SIG-M5 (cell line): Measurements from ENCODE around the gene MYCL.
"Not testable (repeated sequence)": the region's sequence is repeated elsewhere in the genome, so short reads cannot be mapped to it uniquely, and the experiment has no call there.

Experiments used
- DNase-seq: peaks from one replicate; lab custom pipeline; 2025; lab: John Stamatoyannopoulos, UW

MYCL gene

DNA sequence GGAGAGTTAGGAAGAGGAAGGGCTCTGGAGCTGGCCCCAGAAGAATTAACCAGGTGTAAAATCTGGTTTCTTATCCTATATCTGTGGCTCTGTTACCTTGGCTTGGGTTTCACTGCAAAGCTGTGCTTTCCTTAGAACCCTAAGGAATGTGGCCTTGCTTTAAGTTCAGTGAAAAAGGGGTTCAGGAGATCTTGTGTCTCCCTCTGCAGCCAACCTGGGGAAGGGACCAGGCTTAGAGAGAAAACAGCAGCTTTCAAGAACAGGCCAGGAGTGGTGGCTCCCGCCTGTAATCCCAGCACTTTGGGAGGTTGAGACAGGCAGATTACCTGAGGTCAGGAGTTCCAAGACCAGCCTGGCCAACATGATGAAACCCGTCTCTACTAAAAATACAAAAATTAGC is 16.1 kb upstream of the MYCL start:
- no peak for DNase-seq

DNA sequence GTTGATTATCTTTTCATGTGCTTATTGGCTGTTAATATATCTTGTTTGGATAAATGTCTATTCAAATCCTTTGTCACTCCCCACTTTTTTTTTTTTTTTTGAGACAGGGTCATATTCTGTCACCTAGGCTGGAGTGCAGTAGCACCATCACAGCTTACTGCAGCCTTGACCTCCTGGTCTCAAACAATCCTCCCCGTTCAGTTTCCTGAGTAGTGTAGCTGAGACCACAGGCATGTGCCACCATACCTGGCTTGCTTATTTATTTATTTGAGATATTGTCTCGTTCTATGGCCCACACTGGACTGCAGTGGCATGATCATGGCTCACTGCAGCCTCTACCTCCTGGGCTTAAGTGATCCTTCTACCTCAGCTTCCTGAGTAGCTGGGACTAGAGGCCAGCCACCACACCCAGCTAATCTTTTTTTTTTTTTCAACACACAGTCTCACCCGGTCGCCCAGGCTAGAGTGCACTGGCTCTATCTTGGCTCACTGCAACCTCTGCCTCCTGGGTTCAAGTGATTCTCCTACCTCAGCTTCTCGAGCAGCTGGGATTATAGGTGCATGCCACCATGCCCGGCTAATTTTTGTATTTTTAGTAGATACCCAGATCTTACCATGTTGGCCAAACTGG is 13.9 kb upstream of the MYCL start:
- no peak for DNase-seq

DNA sequence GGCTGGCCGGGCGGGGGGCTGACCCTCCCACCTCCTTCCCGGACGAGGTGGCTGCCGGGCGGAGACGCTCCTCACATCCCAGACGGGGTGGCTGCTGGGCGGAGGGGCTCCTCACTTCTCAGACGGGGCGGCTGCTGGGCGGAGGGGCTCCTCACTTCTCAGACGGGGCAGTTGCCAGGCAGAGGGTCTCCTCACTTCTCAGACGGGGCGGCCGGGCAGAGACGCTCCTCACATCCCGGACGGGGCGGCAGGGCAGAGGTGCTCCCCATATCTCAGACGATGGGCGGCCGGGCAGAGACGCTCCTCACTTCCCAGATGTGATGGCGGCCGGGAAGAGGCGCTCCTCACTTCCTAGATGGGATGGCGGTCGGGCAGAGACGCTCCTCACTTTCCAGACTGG is 11.4 kb upstream of the MYCL start:
- not testable (repeated sequence) for DNase-seq

DNA sequence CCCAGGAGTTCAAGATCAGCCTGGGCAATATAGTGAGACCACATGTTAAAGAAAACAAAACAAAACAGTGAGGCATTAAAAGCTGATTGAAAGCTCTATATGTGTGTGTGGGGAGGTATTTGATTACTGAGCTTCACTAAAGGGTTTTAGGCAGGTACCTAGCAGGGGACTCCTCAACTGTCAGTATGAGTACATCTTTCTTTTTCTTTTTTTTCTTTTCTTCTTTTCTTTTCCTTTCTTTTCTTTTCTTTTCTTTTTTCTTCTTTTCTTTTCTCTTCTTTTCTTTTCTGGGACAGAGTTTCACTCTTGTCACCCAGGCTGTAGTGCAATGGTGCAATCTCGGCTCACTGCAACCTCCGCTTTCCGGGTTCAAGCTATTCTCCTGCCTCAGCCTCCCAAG is 8.5 kb upstream of the MYCL start:
- no peak for DNase-seq

DNA sequence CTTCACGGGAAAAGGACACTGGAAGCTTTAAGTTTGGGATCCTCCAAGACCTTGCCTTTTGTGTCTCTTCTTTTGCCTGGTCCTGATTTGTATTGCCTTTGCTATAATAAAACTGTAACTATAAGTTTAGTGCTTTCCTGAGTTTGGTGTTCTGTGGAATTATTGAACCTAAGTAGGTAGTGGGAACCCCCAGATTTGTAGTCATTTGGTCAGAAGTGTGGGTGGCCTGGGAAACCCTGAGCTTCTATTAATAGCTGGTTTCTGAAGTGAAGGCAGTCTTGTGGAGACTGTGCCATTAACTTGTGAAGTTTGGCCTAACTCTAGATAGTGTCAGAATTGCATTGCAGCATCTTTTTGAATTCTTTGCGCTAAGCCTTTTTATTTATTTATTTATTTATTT is 6.8 kb upstream of the MYCL start:
- DNase-seq, result no peak

DNA sequence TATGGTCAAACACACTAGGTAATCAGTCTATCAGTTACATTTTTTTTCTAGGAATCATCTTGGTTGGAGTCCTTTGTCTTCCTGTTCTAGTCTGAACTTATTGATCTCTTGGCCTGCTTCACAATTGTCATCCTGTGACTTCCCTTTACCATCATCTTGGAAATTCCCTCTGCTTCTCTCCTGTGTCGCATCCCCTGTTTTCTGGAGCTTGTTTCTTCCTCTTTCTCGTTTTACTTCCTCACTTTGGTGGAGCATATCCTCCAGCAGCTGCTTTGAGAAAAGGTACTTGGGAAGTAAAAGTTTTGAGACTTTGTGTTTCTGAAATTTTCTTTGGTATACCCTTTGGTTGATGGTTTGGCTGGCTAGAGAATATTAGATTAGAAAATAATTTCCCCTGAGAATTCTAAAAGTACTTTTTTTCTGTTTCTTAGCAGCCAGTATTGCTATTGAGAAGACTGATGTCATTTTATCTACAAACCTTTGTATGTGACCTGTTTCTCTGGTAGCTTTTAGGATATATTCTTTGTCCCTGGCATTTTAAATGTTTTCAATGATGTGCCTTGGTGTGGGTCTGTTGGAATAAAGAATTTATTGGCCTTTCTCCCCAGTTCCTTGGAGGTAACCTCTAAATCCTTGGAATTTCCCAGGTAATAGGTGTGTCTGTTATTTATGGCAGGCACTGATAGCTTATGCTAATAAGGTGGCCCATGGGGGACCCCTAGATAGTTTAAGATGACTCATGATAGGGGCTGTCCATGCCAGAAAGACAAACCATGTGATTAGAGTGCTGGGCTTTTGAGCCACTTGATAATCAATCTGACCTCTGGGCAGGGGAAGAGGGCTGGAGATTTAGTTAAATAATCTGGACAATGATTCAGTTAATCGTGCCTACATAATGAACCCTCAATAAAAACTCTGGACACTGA is 6.1 kb upstream of the MYCL start:
- DNase-seq, result no peak

DNA sequence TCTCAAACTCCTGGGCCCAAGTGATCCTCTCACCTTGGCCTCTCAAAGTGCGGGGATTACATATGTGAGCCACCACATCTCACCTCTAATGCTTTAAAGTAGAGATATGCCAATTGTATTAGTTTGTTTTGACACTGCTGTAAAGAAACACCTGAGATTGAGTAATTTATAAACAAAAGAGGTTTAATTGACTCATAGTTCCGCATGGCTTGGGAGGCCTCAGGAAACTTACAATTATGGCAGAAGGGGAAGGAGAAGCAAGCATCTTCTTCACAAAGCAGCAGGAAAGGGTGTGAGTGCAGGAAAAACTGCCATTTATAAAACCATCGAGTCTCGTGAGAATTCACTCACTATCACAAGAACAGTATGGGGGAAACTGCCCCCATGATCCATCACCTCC is 3.5 kb upstream of the MYCL start:
- DNase-seq, result no peak

DNA sequence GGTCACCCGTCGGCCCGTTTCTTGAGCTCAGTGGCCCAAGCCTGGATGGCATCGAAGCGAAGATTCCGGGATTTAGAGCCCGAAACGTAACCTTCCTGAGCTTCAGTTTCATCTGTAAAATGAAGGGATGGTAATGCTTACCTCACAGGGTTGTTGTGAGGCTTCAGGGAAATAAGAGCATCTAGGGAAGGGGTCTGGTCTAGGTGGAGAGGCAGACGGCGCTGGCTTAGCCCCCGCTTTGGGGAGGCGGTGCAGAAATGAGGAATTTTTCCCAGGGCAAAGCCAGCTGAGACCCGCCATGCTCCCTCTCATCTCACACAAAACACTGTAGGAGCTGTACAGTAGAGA is 717 bp upstream of the MYCL start:
- no peak for DNase-seq

DNA sequence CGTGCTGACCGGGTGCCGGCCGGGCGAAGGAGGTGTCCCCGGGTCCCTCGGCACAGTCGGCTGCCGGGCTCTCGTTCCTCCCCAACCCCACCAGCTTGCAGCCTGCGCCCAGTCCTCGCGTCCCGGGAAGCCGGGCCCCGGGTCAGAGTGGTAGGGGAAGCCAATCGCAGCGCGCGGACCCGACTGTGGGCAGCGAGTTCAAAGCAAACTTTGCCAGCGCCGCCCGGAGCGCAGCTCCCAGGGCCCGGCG is 328 bp downstream of the MYCL start:
- no peak for DNase-seq

DNA sequence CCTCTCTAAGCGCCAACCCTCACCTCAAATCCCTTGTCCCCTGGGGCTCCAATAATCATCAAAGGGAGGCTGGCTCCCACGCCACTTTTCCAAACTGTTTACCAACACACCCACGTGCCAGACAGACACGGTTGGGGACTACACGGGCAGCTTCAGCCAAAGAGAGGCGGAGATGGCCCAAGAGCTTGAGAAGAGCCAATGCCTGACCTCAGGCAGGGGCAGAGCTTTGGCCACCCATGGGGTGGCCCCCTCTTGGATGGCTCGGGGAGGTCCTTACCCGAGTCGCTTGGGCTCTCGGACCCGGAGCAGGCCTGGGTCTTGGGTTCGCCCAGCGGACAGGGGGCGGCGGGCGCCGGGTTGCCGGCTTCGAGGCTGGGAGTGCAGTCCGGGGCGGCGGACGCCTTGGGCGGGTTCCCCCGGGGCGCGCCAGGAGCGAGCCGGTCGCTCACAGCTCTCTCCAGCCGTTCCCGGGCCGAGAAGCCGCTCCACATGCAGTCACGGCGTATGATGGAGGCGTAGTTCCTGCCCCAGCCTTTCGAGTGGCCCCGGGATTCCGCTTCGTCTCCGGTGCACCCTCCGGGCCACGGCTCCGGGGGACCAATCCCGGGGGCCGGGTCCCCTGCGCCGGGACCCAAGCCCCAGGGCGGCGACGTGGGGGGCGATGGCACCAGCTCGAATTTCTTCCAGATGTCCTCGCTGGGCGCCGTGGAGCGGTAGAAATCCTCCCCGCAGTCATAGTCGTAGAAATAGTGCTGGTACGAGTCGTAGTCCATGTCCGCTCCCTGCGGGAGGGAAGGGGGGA is 854 bp downstream of the MYCL start:
- DNase-seq, result no peak

DNA sequence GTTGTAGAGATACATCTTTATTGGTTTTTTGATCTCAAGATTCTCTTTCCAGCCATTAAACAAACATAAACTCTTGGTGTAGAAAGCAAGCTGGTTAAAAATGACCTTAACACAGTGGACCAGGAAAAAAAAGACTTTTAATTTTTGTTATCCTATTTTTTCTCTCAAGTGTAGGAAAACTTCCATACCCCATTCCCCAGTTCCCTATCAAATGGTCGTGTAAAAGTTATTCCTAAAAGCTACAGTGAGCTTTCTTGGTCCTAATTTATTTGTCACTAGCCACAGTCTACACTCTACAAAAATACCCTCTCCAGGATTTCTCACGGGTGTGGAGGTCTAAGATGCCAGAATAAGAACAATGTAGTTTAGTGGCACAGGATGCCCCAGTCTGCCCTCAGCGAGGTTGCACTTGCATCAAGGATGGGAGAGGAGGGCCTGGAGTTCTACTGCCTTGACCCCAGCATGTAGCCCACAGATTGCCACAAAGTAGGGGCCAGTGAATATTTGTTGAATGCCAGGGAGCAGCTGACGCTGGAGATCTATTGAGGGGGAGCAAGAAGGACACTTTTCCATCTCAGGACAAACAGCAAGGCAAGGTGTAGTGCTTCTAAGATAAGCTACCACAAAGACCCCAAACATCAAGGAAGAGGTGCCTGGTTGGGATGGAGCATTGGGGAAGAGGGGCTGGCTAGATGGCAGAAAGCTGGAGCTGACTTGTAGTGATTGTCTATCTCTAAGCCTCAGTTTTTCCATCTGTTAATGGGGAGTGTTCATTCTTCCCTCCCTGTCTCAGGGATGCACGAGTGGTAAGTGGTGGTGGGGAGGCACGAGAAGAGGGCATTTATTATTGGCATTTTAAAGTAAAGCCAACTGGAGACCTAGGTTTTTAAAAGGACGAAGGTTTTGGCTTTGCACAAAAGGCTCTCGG is 1.8 kb downstream of the MYCL start:
- DNase-seq, result no peak

DNA sequence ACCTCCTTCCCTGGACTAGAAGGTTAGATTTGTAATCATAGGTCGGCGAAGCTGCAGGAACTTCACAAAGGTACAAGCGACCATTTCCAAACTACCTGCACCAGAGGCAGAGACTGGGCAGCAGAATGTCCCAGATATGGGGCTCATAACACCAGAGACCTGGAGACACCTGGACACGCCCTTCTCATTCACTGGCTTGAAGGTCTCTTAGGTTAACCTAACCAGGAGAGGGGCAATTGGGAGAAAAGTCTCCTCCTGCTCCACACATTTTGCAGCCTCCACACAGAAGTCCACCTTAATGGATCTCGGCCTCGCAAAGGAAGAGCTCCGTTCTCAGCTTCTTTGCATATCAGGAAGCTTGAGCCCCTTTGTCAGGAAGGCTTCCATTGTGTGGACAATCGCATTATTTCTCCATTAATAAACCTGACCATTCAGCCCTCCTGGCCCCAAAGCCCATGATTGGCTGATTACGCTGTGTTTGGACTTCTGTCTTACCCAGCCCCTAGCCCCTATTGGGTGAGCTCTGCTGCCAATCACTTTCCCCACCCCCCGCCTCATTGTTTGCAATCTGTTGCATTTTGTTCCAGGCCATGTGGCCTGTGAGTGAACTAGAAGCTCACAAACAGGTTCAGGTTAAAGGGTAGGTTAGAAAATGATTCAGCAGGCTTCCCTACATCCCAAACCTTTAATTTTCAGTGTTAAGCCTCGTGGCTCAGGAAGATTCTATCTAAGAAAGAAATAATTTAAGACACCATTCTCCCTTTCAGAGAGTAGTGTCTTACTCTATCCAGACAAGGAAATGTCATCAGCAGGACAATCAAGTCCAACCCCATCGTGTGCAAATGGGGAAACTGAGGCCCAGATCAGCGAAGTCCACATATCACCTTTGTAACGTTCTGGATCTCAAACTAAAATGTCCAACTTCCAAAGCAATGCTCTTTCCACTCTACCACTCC is 2.8 kb downstream of the MYCL start:
- no peak for DNase-seq

DNA sequence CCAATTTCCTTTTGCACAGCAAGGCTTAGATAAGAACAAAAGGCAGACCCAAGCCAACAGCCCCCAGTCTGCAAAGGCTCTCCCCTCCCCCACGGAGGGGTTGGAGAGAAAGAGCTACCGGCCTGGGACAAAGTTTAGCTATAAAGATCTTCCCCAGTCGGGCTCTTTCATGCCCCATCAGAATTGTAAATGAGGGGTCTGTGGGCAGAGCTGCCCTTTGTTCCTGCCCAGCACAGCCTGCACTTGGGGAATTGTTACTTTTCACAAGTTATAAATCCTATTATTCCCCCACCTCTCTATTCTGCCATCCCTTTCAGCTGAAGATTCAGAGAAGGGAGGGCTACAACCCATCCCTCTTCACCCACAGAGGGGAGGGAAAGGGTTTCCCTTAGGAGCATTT is 3.5 kb downstream of the MYCL start:
- no peak for DNase-seq

DNA sequence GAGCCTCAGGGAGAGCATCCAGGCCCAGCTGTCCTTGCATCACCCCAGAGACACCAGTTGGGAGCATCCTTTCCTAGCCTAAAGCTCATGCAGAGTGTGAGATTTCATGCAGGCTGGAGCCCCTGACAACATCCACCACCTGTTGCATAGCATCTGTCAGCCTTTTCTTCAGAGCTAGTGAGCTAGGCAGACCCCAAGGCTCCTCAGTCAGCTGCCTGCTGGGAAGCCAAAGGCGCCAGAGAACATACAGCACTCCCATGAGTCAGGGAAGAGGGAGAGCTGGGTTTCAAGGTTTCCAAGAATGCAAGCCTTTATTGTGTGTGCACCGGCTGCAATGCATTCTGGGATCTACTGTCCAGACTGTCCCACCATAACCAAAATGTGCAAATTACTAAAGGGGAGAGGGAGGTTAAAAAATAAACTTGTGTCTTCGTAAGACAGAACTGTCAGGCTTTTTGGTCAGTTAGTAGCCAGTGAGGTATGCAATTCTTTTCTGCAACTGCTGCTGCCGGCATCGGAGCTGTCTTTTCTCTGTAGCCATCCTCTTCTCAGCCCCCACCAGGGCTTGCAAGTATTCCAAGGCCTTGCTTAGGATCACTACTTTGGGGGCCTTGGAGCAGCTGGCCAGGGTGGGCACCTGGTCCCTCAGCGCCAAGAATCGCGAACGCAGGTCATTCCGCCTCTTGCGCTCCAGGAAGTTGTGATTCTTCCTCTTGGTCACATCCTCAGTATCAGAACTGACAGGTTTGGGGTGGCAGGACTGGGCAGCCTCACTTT is 4.6 kb downstream of the MYCL start:
- no peak for DNase-seq

DNA sequence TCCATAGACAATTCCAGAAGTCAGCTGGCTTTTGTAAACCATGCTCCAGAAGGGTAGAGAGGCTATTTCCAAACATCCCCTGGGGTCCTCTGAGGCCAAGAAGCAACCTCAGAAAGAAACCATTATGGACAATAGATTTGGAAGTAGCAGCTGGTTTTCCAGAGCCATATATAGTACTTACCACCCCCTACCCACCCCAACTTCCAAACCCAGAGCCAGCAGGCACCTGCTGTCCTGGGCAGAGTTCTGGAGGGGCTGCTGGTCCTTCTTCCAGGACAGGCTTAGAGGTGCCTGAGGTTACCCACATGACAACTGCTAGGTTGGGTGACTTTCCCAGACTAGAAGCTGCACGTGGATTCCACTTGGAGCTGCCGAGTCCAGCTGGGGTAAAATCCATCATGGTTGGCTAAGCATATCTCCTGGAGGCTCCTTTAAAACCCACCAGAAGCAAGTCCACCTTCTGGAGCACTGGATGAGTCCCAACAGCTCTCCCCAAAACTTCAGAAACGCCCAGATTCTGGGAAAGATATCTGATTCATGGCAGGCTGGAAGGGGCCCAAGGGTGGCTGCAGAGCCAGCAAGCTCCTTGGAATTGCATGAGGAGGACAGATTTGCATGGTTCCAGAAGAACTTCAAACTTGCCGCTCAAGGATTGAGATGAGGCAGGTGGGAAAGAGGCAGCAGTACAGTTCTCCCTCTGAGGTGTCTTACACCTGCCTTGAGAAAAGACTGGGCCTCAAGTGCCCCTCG is 5.8 kb downstream of the MYCL start:
- DNase-seq, result no peak

DNA sequence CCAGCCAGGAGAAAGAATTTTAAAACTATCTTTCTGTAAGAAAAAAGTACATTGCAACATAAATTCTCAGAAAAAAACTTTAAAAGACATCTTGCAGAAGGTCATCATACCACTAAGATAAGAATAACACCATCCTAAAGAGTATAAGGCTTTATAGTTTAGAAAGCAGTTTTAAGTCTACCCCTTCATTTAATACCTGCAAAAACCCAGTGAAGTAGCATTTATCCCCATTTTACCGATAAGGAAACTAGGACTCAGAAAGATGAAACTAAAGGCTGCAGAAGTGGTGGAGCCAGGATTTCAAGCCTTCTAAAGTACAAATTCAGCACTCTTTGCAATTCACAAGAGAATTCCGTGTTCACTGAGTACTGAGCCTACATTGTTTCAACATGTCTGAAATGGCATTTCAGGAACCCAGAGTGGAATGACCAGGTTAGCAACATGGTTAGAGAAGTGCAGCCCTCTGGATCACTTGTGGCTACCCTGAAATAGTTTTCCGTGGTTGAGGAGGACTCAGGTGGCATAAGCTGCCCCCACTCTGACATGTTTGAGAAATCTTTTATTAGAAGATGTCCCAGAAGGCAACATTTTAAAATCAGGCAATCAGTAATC is 6.7 kb downstream of the MYCL start:
- no peak for DNase-seq

DNA sequence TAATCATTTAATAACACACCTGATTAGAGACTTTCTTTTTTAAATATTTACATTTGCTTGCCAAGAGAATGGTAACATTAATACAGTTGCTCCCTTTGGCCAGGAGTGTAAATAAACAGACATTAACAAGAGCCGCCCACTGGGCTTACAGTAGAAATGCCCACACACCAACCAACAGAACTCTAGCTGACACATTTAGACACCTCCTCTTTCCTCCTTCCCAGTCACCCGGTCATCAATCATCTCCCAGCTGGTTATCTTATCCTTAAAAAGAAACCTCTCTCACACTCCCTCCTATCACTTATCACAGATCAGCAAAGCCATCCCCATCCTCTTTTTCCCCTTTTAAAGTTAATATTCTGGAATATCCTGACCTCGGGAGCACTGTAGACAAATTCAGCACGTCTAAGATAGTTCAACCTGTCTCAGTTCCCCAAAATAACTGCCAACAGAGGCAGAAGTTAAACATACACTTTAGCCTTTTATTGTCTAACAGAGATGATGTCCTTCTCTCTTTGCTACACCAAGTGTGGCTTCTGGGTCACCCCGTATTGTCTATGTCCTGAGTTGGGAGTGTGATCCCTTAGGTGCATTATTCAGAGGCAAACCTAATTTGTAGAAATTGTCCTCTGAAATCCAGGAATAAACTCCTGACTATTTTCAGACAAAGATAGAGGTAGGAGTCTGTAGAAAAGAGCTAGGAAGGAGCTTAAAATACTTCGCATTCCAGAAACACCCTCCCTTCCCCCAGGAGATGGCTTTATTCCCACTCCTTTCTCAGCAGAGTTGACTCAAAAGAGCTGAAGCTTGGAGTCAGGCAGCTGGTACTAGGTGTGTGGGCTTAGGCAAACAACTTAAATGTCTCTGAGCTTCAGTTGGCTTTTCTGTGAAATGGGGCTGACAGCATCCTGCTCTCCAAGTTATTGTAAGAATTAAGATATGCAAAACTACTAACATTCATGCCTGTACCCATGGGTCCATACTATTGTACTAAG is 8.8 kb downstream of the MYCL start:
- no peak for DNase-seq

DNA sequence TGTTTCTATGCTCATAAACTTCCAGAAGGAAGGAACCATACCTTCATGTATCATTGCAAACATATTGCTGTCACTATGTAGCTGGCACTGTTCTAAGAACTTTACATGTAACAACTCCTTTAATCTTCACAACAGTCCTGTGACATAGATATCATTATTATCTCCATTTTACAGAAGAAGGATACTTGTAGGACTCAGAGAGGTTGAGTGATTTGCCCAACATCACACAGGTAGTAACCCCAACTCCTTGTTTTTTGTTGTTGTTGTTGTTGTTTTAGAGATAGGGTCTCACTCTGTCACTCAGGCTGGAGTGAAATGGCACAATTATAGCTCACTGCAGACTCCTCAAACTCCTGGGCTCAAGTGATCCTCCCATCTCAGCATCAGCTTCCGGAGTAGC is 10.8 kb downstream of the MYCL start:
- DNase-seq, result no peak
